Activated CD4-positive, alpha-beta T cell treated with anti-CD3 and anti-CD28 coated beads, Interleukin-2, amount 10 ng/mL, durations not matched to agents 7 days and 5 days (primary cell): Measurements from ENCODE around the gene RTKN. TPM values are rescaled to one million over a fixed set of nuclear protein-coding genes. Genes with fewer than 3 reads are reported as not detected.
"Not testable (repeated sequence)": the region's sequence is repeated elsewhere in the genome, so short reads cannot be mapped to it uniquely, and the experiment has no call there.

ENCODE experiments used
- CTCF ChIA-PET: fragments of 350-600 bp; sonication (Branson Sonifier 250); formaldehyde crosslinking; loops from one replicate; lab custom pipeline; 2021; ENCODE audit warnings: antibody characterized with exemption; lab: Charles Lee
- POLR2A ChIA-PET: fragments of 350-600 bp; sonication (Branson Sonifier 250); formaldehyde crosslinking; loops from one replicate; lab custom pipeline; 2021; ENCODE audit warnings: antibody characterized with exemption; lab: Charles Lee
- DNase-seq: peaks from one replicate; pipeline ENCODE4 v3.0.0-alpha.2; 2020
- H3K27ac Mint-ChIP-seq: one replicate; pipeline ENCODE4 v1.8.0; 2021; ENCODE audit warnings: mild to moderate bottlenecking, moderate library complexity, mixed read lengths
- H3K27me3 Mint-ChIP-seq: one replicate; pipeline ENCODE4 v1.8.0; 2021; ENCODE audit warnings: mixed read lengths
- H3K36me3 Mint-ChIP-seq: one replicate; pipeline ENCODE4 v1.8.0; 2021; ENCODE audit warnings: low read depth, mixed read lengths
- H3K4me1 Mint-ChIP-seq: one replicate; pipeline ENCODE4 v1.8.0; 2021; ENCODE audit warnings: mixed read lengths
- H3K4me3 Mint-ChIP-seq: one replicate; pipeline ENCODE4 v1.8.0; 2021; ENCODE audit warnings: mild to moderate bottlenecking, moderate library complexity, mixed read lengths
- H3K9me3 Mint-ChIP-seq: one replicate; pipeline ENCODE4 v1.8.0; 2021; ENCODE audit warnings: mixed read lengths
- total RNA-seq, 2 experiments: library from RNA; stranded (reverse); gene quantifications; one replicate each; pipeline ENCODE4 v1.2.3, GENCODE V29; 2021

Gene RTKN
- total RNA-seq, 2 experiments from 2014 or later, result 0.62 to 0.82 TPM

DNA sequence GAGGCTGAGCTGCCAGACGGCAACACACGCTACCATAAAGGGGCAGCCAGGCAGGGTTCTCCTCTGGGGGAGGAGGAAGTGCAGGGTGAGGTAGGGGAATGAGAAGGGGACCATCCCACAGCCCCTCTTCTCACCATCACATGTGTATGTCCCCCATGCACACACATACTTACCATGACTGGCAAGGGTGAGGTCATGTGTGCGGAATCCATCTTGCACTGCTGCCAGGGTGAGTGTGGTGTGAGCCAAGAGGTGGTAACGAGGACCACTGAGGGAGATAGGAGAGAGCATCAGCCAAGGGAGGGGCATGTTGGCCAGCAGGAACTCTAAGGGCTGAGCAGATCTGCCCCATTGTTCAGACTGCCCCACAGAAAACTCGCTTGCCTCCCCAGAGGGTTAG is 13.1 kb downstream of the RTKN start:
- POLR2A ChIA-PET, result interaction anchor here (0.6 kb wide), 1 partner anchor 95 kb away, joined by 3 read pairs; no protein-coding TSS in a partner anchor
- Mint-ChIP-seq H3K4me1 (peaks cover 2% of the 10 kb centered on the region), H3K4me3 (no peak overlapping the region), H3K9me3 (no peaks in the 10 kb centered on the region), H3K27ac (peak overlapping the region; percentile 11), H3K36me3 (peaks cover 13% of the 10 kb centered on the region), H3K27me3 (no peaks in the 10 kb centered on the region)
- CTCF ChIA-PET, result no interaction called here
- no peak for DNase-seq

GRCh38 chr2:74427551-74427950 is 14.2 kb downstream of the RTKN start:
- H3K9me3 Mint-ChIP-seq, result no peaks in the 10 kb centered on the region
- no peaks in the 10 kb centered on the region for H3K27me3 Mint-ChIP-seq
- H3K4me1 Mint-ChIP-seq, result peaks cover 14% of the 10 kb centered on the region
- CTCF ChIA-PET, result interaction anchor here (1.2 to 1.5 kb wide), 2 partner anchors 13 to 33 kb away, joined by 3 to 5 read pairs; no protein-coding TSS in a partner anchor
- DNase-seq, result no peak
- H3K4me3 Mint-ChIP-seq, result no peak overlapping the region
- peaks cover 22% of the 10 kb centered on the region for H3K36me3 Mint-ChIP-seq
- H3K27ac Mint-ChIP-seq, result no peak overlapping the region
- POLR2A ChIA-PET, result no interaction called here

GRCh38 chr2:74426181-74426758 is 15.5 kb downstream of the RTKN start:
- CTCF ChIA-PET, result interaction anchor here (1.5 kb wide), 1 partner anchor 14 kb away, joined by 5 read pairs; no protein-coding TSS in a partner anchor
- POLR2A ChIA-PET, result no interaction called here

DNA sequence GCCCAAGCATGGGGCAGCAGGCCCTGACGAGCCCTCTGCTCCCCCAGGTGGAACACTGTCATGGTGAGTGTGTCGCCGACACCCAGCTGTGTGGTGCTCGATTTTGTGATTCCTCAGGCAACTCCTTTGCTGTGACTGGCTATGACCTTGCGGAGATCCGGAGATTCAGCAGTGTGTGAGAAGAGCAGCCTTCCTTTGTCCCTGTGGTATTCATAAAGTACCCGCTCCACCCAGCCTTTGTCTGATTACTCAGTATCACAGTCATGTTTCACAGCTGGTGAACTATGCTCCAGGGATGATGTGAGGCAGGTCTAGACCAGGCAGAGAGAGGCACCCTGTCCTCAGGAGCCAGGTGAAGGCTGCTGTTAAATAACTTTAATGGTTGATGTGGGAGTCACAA is 16.2 kb downstream of the RTKN start:
- Mint-ChIP-seq H3K9me3 (no peaks in the 10 kb centered on the region), H3K4me1 (peaks cover 28% of the 10 kb centered on the region), H3K4me3 (no peak overlapping the region), H3K27ac (no peak overlapping the region), H3K36me3 (peaks cover 27% of the 10 kb centered on the region), H3K27me3 (no peaks in the 10 kb centered on the region)
- POLR2A ChIA-PET, result no interaction called here
- CTCF ChIA-PET, result no interaction called here
- DNase-seq, result no peak

More at GRCh38 chr2:74426181-74426758, 15.5 kb downstream of the RTKN start:
- Mint-ChIP-seq H3K9me3 (no peaks in the 10 kb centered on the region), H3K4me3 (no peak overlapping the region), H3K27ac (no peak overlapping the region), H3K27me3 (no peaks in the 10 kb centered on the region), H3K4me1 (peaks cover 22% of the 10 kb centered on the region), H3K36me3 (peaks cover 27% of the 10 kb centered on the region)
- DNase-seq, result no peak

DNA sequence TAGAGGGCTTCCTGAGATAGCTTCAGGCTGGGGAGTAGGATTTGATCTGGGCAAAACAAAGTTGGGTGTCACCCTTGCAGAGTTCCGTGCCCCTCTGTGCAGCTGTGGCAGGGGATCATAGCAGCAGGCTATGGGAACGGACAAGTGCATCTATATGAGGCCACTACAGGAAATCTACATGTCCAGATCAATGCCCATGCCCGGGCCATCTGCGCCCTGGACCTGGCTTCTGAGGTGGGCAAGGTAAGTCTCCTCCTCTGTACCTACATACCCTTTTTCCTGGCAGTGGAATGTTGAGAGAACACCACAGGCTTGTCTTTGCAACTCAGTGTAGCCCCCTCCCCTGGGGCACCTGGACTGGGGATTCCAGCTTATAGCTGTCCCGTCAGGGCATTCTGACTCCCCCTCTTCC is 16.7 kb downstream of the RTKN start:
- Mint-ChIP-seq H3K27me3 (peaks cover 2% of the 10 kb centered on the region), H3K9me3 (no peaks in the 10 kb centered on the region), H3K4me1 (peaks cover 33% of the 10 kb centered on the region), H3K27ac (no peak overlapping the region), H3K4me3 (no peak overlapping the region), H3K36me3 (peaks cover 27% of the 10 kb centered on the region)
- DNase-seq, result no peak
- ChIA-PET CTCF (no interaction called here), POLR2A (no interaction called here)

DNA sequence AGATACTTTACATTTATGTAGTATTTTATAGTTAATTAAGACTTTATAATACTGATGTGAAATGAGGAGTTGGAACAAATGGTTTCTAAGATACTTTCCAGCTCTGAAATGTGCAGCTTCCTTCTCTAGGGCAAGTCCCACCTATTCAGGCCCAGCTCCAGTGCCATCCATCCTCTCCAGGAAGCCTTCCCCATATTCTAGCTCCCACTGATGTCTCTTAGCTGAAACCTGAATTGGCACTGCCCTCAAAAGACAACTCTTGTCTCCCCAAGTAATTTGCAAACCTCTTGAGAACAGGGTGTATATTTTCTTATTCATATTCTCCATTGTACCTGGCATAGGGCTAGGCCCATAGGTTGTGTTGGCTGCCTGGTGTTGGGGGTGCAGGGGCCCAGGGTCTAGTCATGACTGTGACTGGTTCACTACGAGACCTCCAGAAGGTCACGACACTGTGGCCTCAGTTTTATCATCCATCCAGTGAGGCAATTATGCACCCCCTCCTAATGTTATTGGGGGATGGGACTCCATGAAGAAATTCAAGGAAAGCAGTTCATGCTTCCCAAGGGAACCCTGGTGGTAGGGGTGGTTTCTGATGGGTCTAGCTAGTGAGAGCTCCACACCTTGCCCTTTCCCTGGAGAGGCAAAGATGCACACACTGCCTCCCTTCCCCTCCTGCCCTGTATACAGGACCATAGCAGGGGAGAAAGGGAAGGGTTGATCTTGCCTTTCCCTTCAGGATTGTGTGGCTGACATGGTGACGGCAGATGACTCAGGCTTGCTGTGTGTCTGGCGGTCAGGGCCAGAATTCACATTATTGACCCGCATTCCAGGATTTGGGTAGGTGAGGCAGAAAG is 17.4 kb downstream of the RTKN start:
- POLR2A ChIA-PET, result no interaction called here
- no peak overlapping the region for H3K27ac Mint-ChIP-seq
- DNase-seq, result no peak
- H3K27me3 Mint-ChIP-seq, result peaks cover 2% of the 10 kb centered on the region
- CTCF ChIA-PET, result interaction anchor here (1.0 kb wide), 1 partner anchor 33 kb away, joined by 3 read pairs; no protein-coding TSS in a partner anchor
- no peaks in the 10 kb centered on the region for H3K9me3 Mint-ChIP-seq
- peaks cover 27% of the 10 kb centered on the region for H3K36me3 Mint-ChIP-seq
- no peak overlapping the region for H3K4me3 Mint-ChIP-seq
- peaks cover 35% of the 10 kb centered on the region for H3K4me1 Mint-ChIP-seq

- CTCF ChIA-PET, result interaction anchor here (0.8 to 1.0 kb wide), 2 partner anchors 31 to 32 kb away, joined by 3 read pairs; no protein-coding TSS in a partner anchor
- Mint-ChIP-seq H3K4me1 (peaks cover 35% of the 10 kb centered on the region), H3K27me3 (peaks cover 2% of the 10 kb centered on the region), H3K9me3 (no peaks in the 10 kb centered on the region), H3K36me3 (peaks cover 27% of the 10 kb centered on the region), H3K27ac (peak overlapping the region; percentile 97), H3K4me3 (peak overlapping the region; percentile 97)
- POLR2A ChIA-PET, result no interaction called here
- DNase-seq, result no peak
These were observed 18.3 kb downstream of the RTKN start for GRCh38 chr2:74423231-74424095.

- no peaks in the 10 kb centered on the region for H3K9me3 Mint-ChIP-seq
- peaks cover 2% of the 10 kb centered on the region for H3K27me3 Mint-ChIP-seq
- DNase-seq, result peak; percentile 95
- peaks cover 24% of the 10 kb centered on the region for H3K36me3 Mint-ChIP-seq
- peak within 1 kb of the TSS; percentile 97 for H3K4me3 Mint-ChIP-seq
- H3K27ac Mint-ChIP-seq, result peak within 1 kb of the TSS; percentile 97
- CTCF ChIA-PET, result interaction anchor here (0.6 to 2.3 kb wide), 7 partner anchors 12 to 1159 kb away, joined by 3 to 7 read pairs (median 3); no protein-coding TSS in a partner anchor
- H3K4me1 Mint-ChIP-seq, result peaks cover 40% of the 10 kb centered on the region
- POLR2A ChIA-PET, result interaction anchor here (1.0 to 1.2 kb wide), 2 partner anchors 33 to 37 kb away, joined by 3 to 6 read pairs; partner anchors contain the start of genes INO80B and WBP1
These were observed 20.4 kb downstream of the RTKN start, which contains the start of the genes C2orf81 and WDR54 for GRCh38 chr2:74421221-74421870. TSS of gene C2orf81 (minus strand) at chr2:74421619. CDS start at chr2:74421560, 59 bp downstream. TSS of gene WDR54 (plus strand) at chr2:74421730. CDS start at chr2:74422154, 424 bp downstream.

GRCh38 chr2:74420443-74421103 is 21.2 kb downstream of the RTKN start:
- peaks cover 22% of the 10 kb centered on the region for H3K36me3 Mint-ChIP-seq
- CTCF ChIA-PET, result interaction anchor here (0.6 to 2.3 kb wide), 5 partner anchors 14 to 1158 kb away, joined by 3 to 7 read pairs (median 4); no protein-coding TSS in a partner anchor
- not testable (repeated sequence) for DNase-seq, H3K9me3 Mint-ChIP-seq, H3K27me3 Mint-ChIP-seq
- H3K27ac Mint-ChIP-seq, result peak overlapping the region; percentile 97
- peaks cover 45% of the 10 kb centered on the region for H3K4me1 Mint-ChIP-seq
- peak overlapping the region; percentile 97 for H3K4me3 Mint-ChIP-seq
- POLR2A ChIA-PET, result interaction anchor here (1.0 to 1.2 kb wide), 2 partner anchors 34 to 37 kb away, joined by 3 to 6 read pairs; partner anchors contain the start of genes INO80B and WBP1

GRCh38 chr2:74420006-74420405 is 21.7 kb downstream of the RTKN start:
- peaks cover 18% of the 10 kb centered on the region for H3K36me3 Mint-ChIP-seq
- H3K27me3 Mint-ChIP-seq, result peaks cover 2% of the 10 kb centered on the region
- H3K4me1 Mint-ChIP-seq, result peaks cover 47% of the 10 kb centered on the region
- H3K27ac Mint-ChIP-seq, result peak overlapping the region; percentile 65
- DNase-seq, result no peak
- ChIA-PET CTCF (interaction anchor here (0.6 to 2.3 kb wide), 2 partner anchors 29 to 394 kb away, joined by 4 to 7 read pairs; no protein-coding TSS in a partner anchor), POLR2A (no interaction called here)
- no peaks in the 10 kb centered on the region for H3K9me3 Mint-ChIP-seq
- H3K4me3 Mint-ChIP-seq, result peak overlapping the region; percentile 97

GRCh38 chr2:74419345-74419744 is 22.4 kb downstream of the RTKN start:
- Mint-ChIP-seq H3K9me3 (no peaks in the 10 kb centered on the region), H3K4me3 (no peak overlapping the region), H3K36me3 (peaks cover 13% of the 10 kb centered on the region), H3K27me3 (peaks cover 2% of the 10 kb centered on the region), H3K27ac (no peak overlapping the region), H3K4me1 (peaks cover 47% of the 10 kb centered on the region)
- ChIA-PET CTCF (interaction anchor here (0.6 to 2.3 kb wide), 4 partner anchors 28 to 688 kb away, joined by 3 to 7 read pairs (median 4); no protein-coding TSS in a partner anchor), POLR2A (no interaction called here)
- DNase-seq, result no peak
